SK-N-SH (cell line): ENCODE data around the gene PRRC2B.

ENCODE experiments used
- CHD2 ChIP-seq: fragments of 150-350 bp; IDR thresholded peaks from 2 replicates; pipeline ENCODE4 v1.6.1; 2018; ENCODE audit warnings: low read length; ENCODE audit not compliant: partially characterized antibody
- CTCF ChIP-seq: fragments of 200-600 bp; sonication (generic); IDR thresholded peaks from 2 replicates; pipeline ENCODE4 v1.6.1; 2017; ENCODE audit warnings: antibody characterized with exemption, mild to moderate bottlenecking, moderate library complexity
- ELF1 ChIP-seq: IDR thresholded peaks from 2 replicates; pipeline ENCODE4 v1.4.0; 2012
- EZH2phosphoT487 ChIP-seq: fragments of 200-600 bp; sonication (generic); IDR thresholded peaks from 2 replicates; pipeline ENCODE4 v1.6.1; 2017; ENCODE audit warnings: low read depth, mixed run types, mild to moderate bottlenecking, antibody characterized with exemption, moderate library complexity, borderline replicate concordance
- FOXJ3 ChIP-seq: sonication (generic); formaldehyde crosslinking; IDR thresholded peaks from 2 replicates; pipeline ENCODE4 v1.5.1; 2020; ENCODE audit warnings: mild to moderate bottlenecking, missing genetic modification reagents
- MXI1 ChIP-seq: IDR thresholded peaks from 2 replicates; pipeline ENCODE4 v1.6.1; 2012; ENCODE audit warnings: mild to moderate bottlenecking, low read depth, low read length, improper control_type of control experiment
- NFIC ChIP-seq: IDR thresholded peaks from 2 replicates; pipeline ENCODE4 v1.4.0; 2012; ENCODE audit warnings: borderline replicate concordance
- POLR2AphosphoS5 ChIP-seq: IDR thresholded peaks from 2 replicates; pipeline ENCODE4 v1.6.1; 2012; ENCODE audit warnings: low read depth, low read length
- RAD21 ChIP-seq: IDR thresholded peaks from 2 replicates; pipeline ENCODE4 v1.6.1; 2012; ENCODE audit warnings: mild to moderate bottlenecking, low read length
- RCOR1 ChIP-seq: fragments of 150-350 bp; IDR thresholded peaks from 2 replicates; pipeline ENCODE4 v1.6.1; 2017; ENCODE audit warnings: antibody characterized with exemption, low read length
- TAF1 ChIP-seq: IDR thresholded peaks from 2 replicates; pipeline ENCODE4 v1.6.1; 2012; ENCODE audit warnings: low read depth, mild to moderate bottlenecking, low read length, moderate library complexity, borderline replicate concordance
- USF2 ChIP-seq: fragments of 150-350 bp; IDR thresholded peaks from 2 replicates; pipeline ENCODE4 v1.6.1; 2017; ENCODE audit warnings: antibody characterized with exemption, low read length, low read depth, borderline replicate concordance

- TF ChIP-seq TAF1 (no peak), CTCF (peak; percentile 29; the same call in 1 of the 2 replicates), EZH2phosphoT487 (no peak), RAD21 (no peak), POLR2AphosphoS5 (no peak), FOXJ3 (CRISPR knock-in tag) (no peak), ELF1 (no peak), MXI1 (no peak), NFIC (peak; percentile 31; the same call in 1 of the 2 replicates), RCOR1 (no peak), CHD2 (no peak), USF2 (no peak)
Observed at GRCh38 chr9:131348631-131349521, 45.0 kb upstream of the PRRC2B start.
